Measurements from ENCODE around the gene PIP5K1A. TPM values are rescaled to one million over a fixed set of nuclear protein-coding genes. Genes with fewer than 3 reads are reported as not detected.

The PIP5K1A gene
- total and polyA plus RNA-seq, 2 of the 8 experiments (the other 6 are each of a cell fraction or from before 2014, with no cell fraction given), result 87.5 to 105 TPM

- TF ChIP-seq BRCA1 (IDR thresholded peaks at IDR 0.05; ENCODE audit: low read depth, low read length) (no peak), MAFK (IDR thresholded peaks at IDR 0.05; ENCODE audit: low read depth, low read length) (no peak), CBX8 (IDR thresholded peaks at IDR 0.05; ENCODE audit: borderline replicate concordance, low read depth, low read length) (no peak), BACH1 (IDR thresholded peaks at IDR 0.05; ENCODE audit: low read length) (peak; percentile 41; the same call in 1 of the 2 replicates), ASH2L (IDR thresholded peaks at IDR 0.05; ENCODE audit: low read length) (peak; percentile 65), EZH2 (IDR thresholded peaks at IDR 0.05; ENCODE audit: low read depth, low read length, severe bottlenecking) (no peak), POLR2A (IDR thresholded peaks at IDR 0.05; ENCODE audit: control extremely low read depth in 1 of 2, low read depth in 2 of 2, low read length in 2 of 2) (peak in 1 of 2 experiments; percentile 90; a peak in 2 of 3 replicates), RFX5 (IDR thresholded peaks at IDR 0.05; ENCODE audit: borderline replicate concordance, low read depth, low read length) (no peak), E2F6 (IDR thresholded peaks at IDR 0.05) (peak; percentile 97), CREB1 (IDR thresholded peaks at IDR 0.05) (peak; percentile 92), EP300 (IDR thresholded peaks at IDR 0.05; ENCODE audit: borderline replicate concordance in 1 of 2, low read depth in 2 of 2, low read length in 2 of 2) (no peak; a peak in 1 of 3 replicates), PHF8 (conservative IDR thresholded peaks at IDR 0.05; ENCODE audit: low read depth, low read length) (peak; percentile 85), RBBP5 (IDR thresholded peaks at IDR 0.05; ENCODE audit: borderline replicate concordance, low read depth, low read length) (peak; percentile 34; the same call in 1 of the 2 replicates), JUND (IDR thresholded peaks at IDR 0.05; ENCODE audit: low read length) (peak; percentile 93), POU5F1 (IDR thresholded peaks at IDR 0.05; ENCODE audit: low read depth, low read length) (no peak), CTCF (IDR thresholded peaks at IDR 0.05; ENCODE audit: control extremely low read depth in 1 of 3, insufficient read depth in 1 of 3, low read depth in 1 of 3, low read length in 3 of 3) (0 out of 4 replicates have a peak, but pooled peaks of 1 of the 3 experiments have one; percentile 12), ATF3 (IDR thresholded peaks at IDR 0.05; ENCODE audit: insufficient read depth, low read depth, low read length) (no peak), HDAC6 (IDR thresholded peaks at IDR 0.05; ENCODE audit: low read depth, low read length) (no peak), HDAC2 (IDR thresholded peaks at IDR 0.05; ENCODE audit: borderline replicate concordance in 1 of 2, low read depth in 2 of 2, low read length in 2 of 2) (no peak)
Observed at GRCh38 chr1:151281225-151281968, 83.0 kb downstream of the PIP5K1A start (continued).

Data from H1 (cell line).